T-helper 1 cell (primary cell): ENCODE results near the gene ELF1.
"Not testable (repeated sequence)": the region's sequence is repeated elsewhere in the genome, so short reads cannot be mapped to it uniquely, and the experiment has no call there.

Experiments
- DNase-seq, 5 donors: peaks; one replicate each; pipeline ENCODE4 v3.0.0-alpha.2; 2012 to 2020
- total RNA-seq, 4 donors: gene quantifications; one replicate each; lab custom pipeline; 2026; lab: John Stamatoyannopoulos, UW

Gene ELF1
- total RNA-seq = 332 to 496 (median 360) reads per million in 4 donors

- peak; percentile 17 to 89 (median 50) for DNase-seq
These were observed at the start of gene ELF1 for GRCh38 chr13:41019011-41019487. Gene ELF1 (minus strand): TSS chr13:41019316. CDS start chr13:40982054, 37,262 bp downstream.

GRCh38 chr13:41065078-41065477 lies 46.0 kb upstream of the ELF1 start:
- DNase-seq = no peak

GRCh38 chr13:41064493-41064892 lies 45.4 kb upstream of the ELF1 start:
- DNase-seq = no peak

GRCh38 chr13:41061914-41062837 lies 43.1 kb upstream of the ELF1 start:
- DNase-seq = no peak

- peak; percentile 67 to 90 (median 77) for DNase-seq
These were observed 42.2 kb upstream of the ELF1 start, which contains the start of gene WBP4 for GRCh38 chr13:41061075-41061913. Gene WBP4 (plus strand): TSS chr13:41061509. CDS start chr13:41061674, 165 bp downstream.

GRCh38 chr13:41060724-41061074 lies 41.6 kb upstream of the ELF1 start:
- peak; percentile 67 to 83 (median 80) for DNase-seq

GRCh38 chr13:41060082-41060723 lies 41.1 kb upstream of the ELF1 start:
- peak; percentile 55 to 71 (median 61) for DNase-seq

GRCh38 chr13:41059456-41060081 lies 40.5 kb upstream of the ELF1 start:
- DNase-seq = no peak

- DNase-seq = no peak
These were observed 39.4 kb upstream of the ELF1 start for GRCh38 chr13:41058295-41059070.

GRCh38 chr13:41056826-41057711 lies 38.0 kb upstream of the ELF1 start:
- DNase-seq = no peak

GRCh38 chr13:41056194-41056593 lies 37.1 kb upstream of the ELF1 start:
- DNase-seq = no peak

- DNase-seq = no peak
These were observed 36.0 kb upstream of the ELF1 start for GRCh38 chr13:41054919-41055619.

- DNase-seq = peak in 4 of 5 donors; percentile 6 to 63 (median 22)
These were observed 35.2 kb upstream of the ELF1 start for GRCh38 chr13:41054212-41054877.

- no peak for DNase-seq
These were observed 34.3 kb upstream of the ELF1 start for GRCh38 chr13:41053384-41053826.

- no peak for DNase-seq
These were observed 33.3 kb upstream of the ELF1 start for GRCh38 chr13:41052441-41052840.

GRCh38 chr13:41049480-41050440 lies 30.6 kb upstream of the ELF1 start:
- no peak for DNase-seq

GRCh38 chr13:41048640-41049039 lies 29.5 kb upstream of the ELF1 start:
- no peak for DNase-seq

GRCh38 chr13:41042419-41042818 lies 23.3 kb upstream of the ELF1 start:
- DNase-seq = not testable (repeated sequence)
